Activated CD4-positive, alpha-beta T cell treated with anti-CD3 and anti-CD28 coated beads for 48 hours (primary cell): ENCODE data around the gene FDX2.
A peak's percentile ranks its signal among the peaks of the same experiment; 100 is the strongest.
"Not testable (repeated sequence)": the region's sequence is repeated elsewhere in the genome, so short reads cannot be mapped to it uniquely, and the experiment has no call there.

Experiments
- DNase-seq: peaks from one replicate; pipeline ENCODE4 v3.0.0-alpha.2; 2020

Gene FDX2

DNA sequence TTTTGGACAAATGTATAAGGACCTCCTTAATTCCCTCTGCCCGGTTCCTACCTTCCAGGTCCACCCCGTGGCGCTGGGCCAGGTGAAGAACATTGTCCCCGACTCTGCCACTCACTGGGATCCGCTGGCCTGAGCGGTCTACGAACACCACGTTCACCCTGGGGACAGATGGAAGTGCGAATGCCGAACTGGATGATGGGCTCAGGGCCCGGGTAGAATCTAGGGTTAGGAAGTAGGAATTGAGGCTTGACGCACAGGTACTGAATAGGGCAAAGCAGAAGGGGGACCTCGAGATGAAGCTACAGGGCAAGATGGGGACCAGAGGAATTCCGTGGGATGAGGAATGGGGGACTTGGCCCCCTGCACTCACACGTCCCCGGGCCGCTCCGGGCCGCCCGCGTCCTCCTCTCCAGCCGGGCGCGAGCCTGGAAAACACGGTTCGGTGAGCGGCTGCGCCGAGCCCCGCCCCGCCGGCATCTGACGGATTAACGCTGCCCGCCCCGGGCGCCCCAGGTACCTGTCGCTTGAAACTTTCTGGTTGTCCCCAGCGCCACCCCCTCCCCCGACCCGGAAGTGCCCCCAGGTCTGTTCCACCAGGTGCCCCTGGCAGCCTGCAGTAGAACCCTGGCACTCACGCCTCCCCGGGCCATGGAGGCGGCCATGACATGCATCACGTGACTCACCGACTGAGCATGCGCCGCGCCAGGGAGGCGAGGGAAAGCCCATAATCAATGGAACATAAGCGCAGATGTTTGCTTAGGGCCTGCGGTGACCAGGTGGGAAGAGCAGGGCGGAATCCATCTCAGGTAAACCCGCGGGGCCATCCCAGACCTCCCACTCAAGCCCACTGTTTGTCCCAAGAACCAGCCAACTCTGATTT lies at the start of gene FDX2:
FDX2 (minus strand) TSS at position 681 of the 880 bp plus-strand sequence; CDS start at position 662, 19 bp downstream.
- peak; percentile 94 for DNase-seq

DNA sequence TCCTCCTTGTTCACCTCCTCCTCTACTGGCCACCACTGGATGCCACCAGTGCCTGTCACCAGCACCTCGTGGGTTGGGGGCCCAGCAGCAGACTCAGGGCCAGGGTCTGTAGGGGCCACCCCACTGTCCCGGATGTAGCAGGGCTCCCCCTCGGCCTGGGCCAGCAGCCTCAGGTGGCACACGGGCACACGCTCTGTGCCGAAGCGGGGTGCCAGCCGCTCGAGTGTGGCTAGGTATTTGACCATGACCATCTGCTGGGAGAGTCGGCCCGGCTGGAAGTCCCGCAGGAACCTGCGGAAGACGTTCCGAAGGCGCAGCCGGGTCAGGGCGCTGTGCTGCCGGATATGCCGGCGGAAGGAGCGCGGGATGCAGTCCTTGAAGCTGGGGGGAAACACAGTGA lies 49.7 kb upstream of the FDX2 start:
- DNase-seq = no peak

DNA sequence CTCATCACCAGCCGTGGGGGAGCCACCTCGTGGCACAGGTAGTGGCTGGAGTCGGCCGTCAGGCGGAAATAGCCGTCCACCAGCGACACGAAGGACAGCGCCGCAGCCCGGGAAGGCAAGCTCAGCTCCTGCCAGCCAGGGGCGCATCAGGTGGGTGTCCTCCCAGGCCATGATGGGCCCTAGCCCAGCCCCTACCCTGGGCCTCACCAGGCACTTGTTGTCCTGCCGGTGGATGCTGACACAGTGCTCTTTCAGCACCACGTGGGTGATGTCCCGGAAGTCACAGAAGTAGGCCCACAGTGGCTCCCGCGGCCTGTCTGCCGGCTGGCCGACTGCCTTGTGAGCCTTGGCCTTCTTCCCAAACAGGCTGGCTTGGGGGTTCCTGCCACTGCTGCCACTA lies 48.8 kb upstream of the FDX2 start:
- no peak for DNase-seq

DNA sequence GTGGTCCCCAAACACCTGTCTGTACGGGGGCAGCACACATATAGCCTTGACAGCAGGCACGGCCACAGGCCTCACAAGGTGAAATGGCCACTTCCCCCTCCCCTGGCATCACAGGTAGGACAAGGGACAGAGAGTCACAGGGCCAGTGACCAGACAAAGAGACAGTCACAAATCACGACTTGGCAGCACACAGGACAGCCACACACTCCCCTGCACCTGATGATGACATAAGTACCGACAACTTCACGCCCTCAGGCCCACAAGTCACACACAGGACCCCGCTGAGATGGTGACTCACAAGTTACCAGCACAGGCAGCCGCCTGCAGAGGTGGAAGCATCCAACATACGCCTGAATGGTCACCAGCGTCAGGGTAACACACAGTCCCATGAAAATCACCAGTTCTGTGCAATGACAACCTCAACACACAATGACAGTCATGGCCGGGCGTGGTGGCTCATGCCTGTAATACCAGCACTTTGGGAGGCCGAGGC lies 48.0 kb upstream of the FDX2 start:
- no peak for DNase-seq

DNA sequence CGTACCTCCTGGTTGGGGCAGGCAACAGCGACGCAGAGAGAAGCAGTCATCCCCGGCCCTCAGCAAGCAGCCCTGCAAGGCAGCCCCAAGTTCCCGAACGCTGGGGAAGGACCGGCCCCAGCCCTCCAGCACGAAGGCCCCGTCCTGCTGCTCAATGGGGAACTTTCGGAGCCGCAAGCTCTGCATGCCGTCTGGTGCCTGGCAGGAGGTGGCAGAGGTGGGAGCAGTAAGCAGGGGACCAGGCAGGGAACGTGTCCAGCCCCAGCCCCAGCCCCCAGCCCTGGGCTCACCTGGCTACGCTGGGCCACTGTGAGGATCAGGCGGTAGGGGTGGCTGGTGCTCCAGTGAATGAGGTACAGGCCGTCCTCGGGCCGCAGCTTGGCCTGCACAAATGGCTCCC lies 46.4 kb upstream of the FDX2 start:
- DNase-seq = no peak

DNA sequence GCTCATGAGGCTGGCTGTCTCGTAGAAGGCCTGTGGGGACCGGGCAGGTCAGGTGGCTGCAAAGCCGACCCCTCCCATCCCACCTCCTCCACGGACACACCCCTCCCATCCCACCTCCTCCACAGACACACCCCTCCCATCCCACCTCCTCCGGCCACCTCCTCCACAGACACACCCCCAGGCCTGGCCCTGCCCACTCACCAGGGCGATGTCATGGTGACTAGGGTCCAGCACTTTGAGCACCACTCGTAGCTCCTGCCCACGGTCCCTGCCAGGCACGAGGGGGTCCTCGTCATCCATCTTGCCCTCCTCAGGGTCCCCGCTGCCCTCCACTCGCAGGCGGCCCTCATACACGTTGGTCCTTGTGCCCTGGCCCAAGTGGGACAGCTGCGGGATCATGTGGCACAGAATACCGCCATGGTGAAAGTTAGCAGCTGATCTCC lies 45.8 kb upstream of the FDX2 start:
- DNase-seq = no peak

DNA sequence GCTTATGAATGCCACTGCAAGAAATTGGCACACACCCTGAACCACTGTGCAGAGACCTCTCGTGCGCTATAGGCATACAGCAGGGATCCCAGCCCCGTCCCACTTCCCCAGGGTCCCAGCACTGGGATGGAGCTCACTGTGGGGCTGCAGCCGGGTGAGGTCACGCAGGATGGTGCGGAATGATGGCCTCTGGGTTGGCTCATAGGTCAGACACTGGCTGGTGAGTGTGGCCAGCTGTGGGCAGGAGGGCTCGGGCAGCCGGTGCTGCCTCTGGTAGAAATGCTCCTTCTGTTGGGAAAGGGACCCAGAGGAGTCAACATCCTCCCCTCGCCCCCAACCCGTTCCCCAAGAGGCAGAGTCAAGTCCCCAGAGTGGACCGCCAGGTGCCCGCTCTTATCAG lies 40.6 kb upstream of the FDX2 start:
- no peak for DNase-seq

DNA sequence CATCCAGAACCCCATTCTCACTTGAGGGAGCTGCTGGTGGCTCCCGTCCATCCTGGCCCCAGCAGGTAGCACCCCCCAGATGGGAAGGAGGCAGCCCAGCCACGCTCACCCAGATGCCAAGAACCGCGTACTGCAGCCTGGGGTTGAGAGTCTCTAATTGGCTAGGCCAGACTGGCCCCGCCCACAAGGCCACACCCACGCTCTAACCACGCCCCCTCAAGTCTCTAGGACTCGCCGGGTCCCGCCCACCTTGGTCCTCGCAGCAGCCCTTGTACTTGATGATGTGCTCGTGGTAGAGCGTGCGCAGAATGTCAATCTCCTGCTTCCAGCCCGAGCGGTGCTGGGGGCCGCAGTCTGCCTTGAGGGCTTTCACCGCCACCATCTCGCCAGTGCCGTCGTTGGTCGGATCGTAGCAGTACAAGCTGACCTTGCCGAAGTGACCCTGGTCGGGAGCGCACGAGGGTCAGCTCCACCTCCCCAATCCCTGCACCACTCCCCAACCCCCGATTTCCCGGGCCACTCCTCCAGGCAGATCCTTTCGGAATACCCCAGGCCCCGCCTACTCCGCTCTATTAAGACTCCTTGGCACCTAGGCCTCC lies 38.1 kb upstream of the FDX2 start:
- peak; percentile 85 for DNase-seq

DNA sequence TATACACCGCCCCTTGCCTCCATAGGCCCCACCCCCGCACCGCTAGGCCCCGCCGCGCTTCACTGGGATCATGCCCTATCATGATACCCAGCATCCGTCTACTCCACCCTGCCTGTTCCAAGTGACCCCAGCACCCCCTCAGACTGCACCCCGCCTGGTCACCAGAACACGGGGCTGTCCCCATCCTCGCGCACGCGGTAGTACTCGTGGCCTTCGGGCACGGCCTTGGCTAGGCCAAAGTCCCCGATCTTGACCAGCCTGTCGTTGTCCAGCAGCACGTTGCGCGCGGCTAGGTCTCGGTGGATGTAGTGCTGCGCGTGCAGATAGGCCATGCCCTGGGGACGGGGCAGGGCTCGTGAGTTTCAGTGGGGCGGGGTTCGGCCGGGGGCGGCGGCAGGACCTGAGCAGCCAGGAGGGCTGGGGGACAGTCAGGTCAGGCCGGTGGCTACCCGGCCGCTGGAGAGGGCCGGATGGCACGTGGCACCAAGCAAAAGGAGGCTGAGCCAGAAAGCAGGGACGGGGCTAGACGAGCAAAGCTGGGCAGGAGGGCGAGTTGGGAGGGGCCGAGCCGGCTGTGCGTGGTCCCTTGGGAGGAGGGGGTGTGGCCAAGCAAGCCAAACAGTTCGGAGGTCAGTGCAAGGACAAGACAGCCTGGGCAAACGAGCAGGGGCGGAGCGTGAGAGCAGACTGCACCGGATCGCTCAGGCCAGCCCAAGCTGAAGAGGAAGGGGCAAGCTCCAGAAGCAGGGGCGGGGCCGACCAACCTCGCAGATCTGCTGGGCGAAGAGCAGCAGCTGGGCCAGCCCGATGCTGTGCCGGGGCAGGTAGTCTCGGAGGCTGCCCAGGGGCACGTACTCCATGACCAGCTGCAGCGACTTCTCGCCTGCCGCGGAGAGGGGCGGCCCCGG lies 37.2 kb upstream of the FDX2 start:
- DNase-seq = no peak

DNA sequence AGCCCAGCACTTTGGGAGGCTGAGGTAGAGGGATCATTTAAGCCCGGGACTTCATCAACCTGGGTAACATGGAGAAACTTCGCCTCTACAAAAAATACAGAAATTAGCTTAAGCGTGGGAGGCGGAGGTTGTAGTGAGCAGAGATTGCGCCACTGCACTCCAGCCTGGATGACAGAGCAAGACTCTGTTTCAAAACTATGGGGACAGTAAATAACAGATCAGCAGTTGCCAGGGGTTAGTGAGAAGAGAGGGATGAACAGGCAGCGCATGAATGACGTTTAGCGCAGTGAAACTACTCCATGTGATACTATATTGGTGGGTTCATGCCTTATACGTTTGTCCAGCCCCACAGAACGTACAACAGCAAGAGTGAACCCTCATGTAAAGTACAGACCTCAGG lies 30.7 kb upstream of the FDX2 start:
- no peak for DNase-seq

DNA sequence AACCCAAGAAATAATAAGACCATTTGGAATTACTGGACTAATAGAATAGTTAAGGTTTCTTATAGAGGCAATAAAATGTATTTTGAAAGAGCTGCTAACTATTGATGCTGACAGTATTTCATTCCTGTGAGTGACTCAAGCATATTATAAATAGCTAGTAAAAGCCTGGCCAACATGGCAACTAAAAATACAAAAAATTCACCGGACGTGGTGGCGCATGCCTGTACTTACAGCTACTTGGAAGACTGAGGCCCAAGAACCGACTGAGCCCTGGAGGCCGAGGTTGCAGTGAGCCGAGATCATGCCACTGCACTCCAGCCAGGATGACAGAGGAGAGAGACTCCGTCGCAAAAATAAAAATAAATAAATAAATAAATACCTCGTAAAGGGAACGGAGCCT lies 29.0 kb upstream of the FDX2 start:
- no peak for DNase-seq

DNA sequence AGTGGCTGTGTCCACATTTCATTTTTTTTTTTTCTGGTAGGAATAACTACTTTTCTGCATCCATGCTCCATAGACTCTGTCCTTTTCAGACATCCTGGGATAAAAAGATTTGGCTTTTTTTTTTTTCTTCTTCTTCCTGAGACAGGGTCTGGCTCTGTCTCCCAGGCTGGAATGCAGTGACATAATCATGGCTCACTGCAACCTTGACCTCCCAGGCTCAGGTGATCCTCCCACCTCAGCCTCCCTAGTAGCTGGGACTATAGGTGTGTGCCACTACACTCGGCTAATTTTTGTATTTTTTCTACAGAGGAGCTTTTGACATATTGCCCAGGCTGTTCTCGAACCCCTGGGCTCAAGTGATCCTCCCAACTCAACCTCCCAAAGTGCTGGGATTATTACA lies 27.7 kb upstream of the FDX2 start:
- no peak for DNase-seq

DNA sequence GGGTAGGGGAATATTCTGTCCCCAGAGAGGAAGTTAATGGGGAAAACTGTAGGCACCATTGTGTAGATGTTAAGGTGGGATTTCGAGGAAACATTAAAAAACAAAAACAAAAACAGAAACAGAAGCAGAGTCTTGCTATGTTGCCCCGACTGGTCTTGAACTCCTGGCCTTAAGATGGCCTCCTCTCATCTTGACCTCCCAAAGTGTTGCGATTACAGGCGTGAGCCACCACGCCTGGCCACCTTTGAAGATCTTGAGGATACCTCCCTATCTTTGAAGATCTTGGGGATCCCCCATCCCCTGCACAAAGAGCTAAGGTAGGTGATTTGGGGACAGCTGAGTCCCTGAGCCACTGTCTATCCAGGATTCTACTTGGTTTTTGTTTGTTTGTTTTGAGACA lies 24.2 kb upstream of the FDX2 start:
- DNase-seq = no peak

DNA sequence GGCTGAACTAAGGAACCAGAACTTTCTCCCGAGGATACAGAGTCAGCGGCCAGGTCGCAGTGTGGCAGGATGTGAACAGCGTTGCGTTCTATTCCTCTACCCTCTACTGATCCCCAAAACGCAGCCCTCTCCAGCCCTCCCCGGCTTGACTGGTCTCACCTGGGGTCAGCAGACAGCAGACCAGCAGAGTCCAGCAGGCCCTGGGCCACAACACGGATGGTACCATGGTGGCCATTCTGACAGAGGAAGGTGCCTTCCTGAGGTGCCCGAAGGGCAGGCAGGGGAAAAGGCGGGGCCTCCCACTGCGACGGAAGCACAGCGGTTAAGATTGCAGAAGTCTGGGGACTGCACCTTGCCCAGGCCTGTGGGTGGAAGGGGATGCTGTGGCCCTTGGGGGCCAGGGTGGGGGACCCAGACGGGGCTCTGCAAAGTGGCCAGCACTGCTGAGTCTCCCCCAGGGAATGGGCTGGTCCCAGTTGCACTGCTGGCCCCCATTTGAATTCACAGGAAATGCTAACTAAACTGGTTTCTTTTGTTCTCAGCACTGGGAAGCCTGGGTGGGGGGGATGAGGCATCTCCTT lies 23.7 kb upstream of the FDX2 start, which contains the start of gene ICAM3:
ICAM3 (minus strand) TSS at position 245 of the 581 bp plus-strand sequence; CDS start at position 235, 10 bp downstream.
- peak; percentile 81 for DNase-seq

DNA sequence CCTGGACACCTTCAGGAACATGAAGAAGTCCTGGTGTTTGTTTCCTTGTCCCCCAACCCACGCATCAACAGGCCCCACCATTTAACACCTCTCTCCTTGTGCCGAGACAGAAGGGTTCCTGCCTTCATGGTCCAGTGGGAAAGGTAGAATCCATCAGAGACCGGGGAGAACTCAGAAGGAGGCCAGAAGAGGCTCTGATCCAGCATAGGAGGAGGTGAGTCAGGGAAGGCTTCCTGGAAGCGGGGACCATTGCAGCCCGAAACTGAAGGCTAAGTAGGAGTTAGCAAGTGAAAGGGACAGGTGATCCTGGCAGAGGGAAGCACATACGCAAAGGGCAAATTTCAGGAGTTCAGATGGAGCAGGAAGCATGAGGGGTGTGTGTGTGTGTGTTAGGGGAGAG lies 23.1 kb upstream of the FDX2 start:
- DNase-seq = peak; percentile 30

DNA sequence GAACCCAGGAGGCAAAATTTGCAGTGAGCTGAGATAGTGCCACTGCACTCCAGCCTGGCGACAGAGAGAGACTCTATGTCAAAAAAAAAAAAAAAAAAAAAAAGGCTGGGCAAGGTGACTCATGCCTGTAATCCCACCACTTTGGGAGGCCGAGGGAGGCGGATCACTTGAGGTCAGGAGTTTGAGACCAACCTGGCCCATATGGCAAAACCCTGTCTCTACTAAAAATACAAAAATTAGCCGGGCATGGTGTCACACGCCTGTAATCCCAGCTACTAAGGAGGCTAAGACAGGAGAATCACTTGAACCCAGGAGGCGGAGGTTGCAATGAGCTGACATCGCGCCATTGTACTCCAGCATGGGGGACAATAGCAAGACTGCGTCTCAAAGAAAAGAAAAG lies 20.9 kb upstream of the FDX2 start:
- not testable (repeated sequence) for DNase-seq

DNA sequence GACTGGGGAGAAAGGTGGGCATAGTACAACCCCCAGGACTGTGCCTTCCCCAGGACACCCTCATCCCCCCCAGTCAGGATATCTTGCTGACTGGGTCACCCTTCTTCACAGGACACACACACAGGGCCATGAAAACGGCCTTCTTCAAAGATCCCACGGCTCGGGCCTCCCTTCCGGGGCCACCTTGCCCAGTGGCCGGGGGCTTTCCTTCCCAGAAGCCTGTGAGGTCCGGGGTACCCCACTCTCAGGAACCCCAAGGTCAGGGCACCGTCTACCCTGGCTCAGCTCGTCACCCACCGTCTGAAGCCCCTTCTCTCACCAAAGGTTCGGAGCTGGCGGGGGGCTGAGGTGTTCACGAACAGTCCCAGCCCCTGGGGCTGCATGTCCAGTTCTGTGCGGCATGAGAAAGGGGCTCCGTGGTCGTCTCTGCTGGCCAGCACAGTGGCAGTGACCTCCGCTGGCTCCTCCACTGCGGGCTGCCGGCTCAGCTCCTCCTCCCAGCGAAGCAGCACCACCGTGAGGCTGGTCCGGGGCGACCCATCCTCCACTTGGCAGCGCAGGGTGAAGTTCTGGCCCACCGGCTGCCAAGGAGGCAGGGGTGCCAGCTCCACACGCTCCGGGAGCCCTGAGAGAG lies 19.7 kb upstream of the FDX2 start:
- DNase-seq = no peak

DNA sequence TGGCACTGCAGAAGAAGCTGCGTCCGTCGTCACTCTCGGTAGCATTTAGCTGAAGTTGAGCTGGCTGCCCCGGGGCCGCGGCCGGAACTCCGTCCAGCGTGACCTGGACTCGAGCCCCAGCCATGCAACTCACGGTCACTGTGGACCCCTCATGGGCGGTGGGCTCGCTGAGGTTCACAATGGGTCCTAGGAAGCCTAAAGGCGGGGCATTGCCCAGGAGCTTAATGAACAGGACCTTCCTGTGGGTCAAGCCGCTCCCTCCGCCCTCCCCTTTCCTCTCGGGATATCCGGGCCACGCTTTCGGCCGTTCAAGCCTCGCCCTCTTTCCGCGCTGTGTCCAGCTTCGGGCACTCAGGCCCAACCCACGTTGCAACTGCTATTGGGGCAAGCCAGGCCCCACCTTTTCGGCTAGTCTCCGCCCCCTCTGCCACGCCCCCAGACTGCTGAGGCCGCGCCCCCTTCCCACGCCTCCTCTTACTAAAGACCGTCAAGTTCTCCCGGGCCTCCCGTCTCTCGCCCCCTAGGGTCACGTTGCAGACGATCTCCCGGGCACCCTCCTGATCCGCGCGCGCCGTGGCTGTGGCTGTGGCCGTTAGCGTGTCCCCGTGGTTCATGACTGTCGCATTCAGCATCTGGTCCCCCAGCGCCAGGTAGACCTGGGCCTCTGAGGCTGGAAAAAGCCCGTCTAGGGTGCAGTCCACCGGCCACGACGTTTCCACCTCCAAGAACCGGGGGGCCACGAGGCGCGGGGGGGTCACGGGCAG lies 19.0 kb upstream of the FDX2 start:
- peak; percentile 82 for DNase-seq

DNA sequence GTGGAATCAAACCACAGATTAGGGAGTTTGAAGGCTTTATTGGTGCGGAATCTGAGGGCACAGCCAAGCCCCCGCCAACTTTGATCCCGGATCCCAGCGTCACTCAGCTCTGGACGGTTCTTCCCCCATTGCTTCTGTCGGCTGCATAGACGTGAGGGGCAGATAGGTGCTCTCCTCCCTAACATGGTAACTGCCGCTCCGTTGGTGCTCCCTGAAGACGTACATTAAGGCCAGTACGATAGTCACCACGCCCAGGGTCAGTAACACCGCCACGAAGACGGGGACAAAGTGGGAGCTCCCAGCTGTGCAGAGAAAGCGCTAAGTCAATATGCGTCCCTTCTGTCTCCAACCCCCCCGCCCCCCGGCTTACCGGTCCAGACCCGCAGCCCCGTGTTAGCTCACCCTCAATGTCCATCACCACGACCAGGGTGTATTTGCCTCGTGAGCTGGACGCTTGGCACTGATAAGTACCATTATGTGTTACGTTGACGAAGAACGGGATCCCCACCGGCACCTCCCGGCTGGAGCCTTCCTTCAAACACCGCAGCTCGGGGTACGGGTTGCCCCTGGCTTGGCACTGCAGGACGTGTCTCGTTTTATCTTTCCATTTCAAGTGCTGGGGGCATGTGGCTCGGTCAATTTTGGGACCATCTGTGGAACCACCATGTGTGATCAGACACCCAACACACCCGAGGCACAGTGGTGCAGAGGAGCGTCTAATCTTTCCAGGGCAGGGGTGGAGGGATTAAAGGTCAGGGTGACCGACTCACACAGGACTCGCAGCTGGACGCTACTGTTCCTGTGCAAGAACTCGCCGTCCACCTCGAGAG lies 18.2 kb upstream of the FDX2 start:
- DNase-seq = no peak

DNA sequence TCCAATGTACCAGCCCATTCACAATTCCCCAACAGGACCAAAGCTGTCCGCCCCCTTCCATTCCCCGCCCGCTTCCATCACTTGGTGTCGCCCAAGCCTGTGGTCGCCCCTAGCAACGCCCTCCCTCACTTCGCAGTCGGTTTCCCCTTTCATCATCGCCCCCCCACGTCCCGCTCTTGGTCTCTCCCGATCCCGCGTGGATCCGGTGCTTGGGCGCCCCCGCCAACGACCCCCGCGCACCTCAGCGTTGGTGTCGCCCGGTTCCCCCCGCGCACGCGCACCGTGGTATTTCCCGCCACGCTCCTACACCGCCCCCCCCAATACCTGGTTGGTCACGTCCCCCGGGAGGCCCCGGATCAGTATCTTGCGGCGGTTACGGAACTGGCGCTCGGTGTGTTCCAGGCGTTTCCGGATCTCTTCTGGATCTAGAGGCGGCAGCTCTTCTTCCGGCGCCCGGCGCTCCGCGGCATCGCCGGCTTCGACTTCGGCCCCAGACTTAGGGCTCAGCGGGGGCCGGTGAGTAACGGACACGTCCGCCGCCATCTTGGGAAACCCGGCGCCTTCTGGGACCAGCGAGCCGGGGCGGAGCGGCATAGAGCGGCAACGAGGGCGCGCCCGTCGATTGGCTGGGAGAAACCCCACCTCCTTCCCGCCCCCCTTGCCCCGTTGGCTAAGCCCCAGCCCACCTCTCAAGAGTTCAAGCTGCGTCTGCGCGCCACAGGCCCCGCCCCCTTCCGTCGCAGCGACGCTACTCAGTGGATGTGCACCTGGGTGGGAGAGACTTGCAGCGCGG lies 17.3 kb upstream of the FDX2 start, which contains the start of gene RAVER1:
RAVER1 (minus strand) TSS at position 565 of the 793 bp plus-strand sequence; CDS start at position 543, 22 bp downstream.
- DNase-seq = peak; percentile 99
